Loucy (cell line): ENCODE measurements around the gene DLGAP3.

Experiments used
- H2AFZ ChIP-seq: fragments of 200-600 bp; sonication (generic); 2 replicates; pipeline ENCODE4 v1.6.0; 2016; ENCODE audit warnings: antibody characterized with exemption, mild to moderate bottlenecking, low read length, moderate library complexity
- H3F3A ChIP-seq: fragments of 200-600 bp; 2 replicates; pipeline ENCODE4 v1.6.0; 2016; ENCODE audit warnings: antibody characterized with exemption, low read depth, mild to moderate bottlenecking
- H3K27me3 ChIP-seq: fragments of 200-600 bp; sonication (generic); 2 replicates; pipeline ENCODE4 v1.6.1; 2014; ENCODE audit warnings: low read length, mild to moderate bottlenecking; ENCODE audit not compliant: insufficient read depth, poor library complexity, severe bottlenecking
- H3K36me3 ChIP-seq: fragments of 200-600 bp; sonication (generic); 2 replicates; pipeline ENCODE4 v1.6.1; 2016; ENCODE audit warnings: low read length; ENCODE audit not compliant: insufficient read depth
- H3K4me1 ChIP-seq: fragments of 200-600 bp; sonication (generic); 2 replicates; pipeline ENCODE4 v1.5.1; 2014; ENCODE audit warnings: low read length, mild to moderate bottlenecking; ENCODE audit not compliant: insufficient read depth, poor library complexity, severe bottlenecking
- H3K4me2 ChIP-seq: fragments of 200-600 bp; sonication (generic); 2 replicates; pipeline ENCODE4 v1.6.0; 2014; ENCODE audit warnings: antibody characterized with exemption, low read length, low read depth, mild to moderate bottlenecking; ENCODE audit not compliant: poor library complexity, severe bottlenecking
- H3K4me3 ChIP-seq: fragments of 200-600 bp; sonication (generic); 2 replicates; pipeline ENCODE4 v1.5.1; 2014; ENCODE audit warnings: low read length, mild to moderate bottlenecking, mixed read lengths; ENCODE audit not compliant: poor library complexity, severe bottlenecking
- H3K79me2 ChIP-seq: fragments of 200-600 bp; sonication (generic); 2 replicates; pipeline ENCODE4 v1.6.1; 2014; ENCODE audit warnings: low read length; ENCODE audit not compliant: insufficient read depth
- H3K9ac ChIP-seq: fragments of 200-600 bp; sonication (generic); 2 replicates; pipeline ENCODE4 v1.6.0; 2014; ENCODE audit warnings: mild to moderate bottlenecking, low read depth, low read length, moderate library complexity; ENCODE audit not compliant: poor library complexity, severe bottlenecking
- H3K9me2 ChIP-seq: fragments of 200-600 bp; sonication (generic); replicated peaks from 2 replicates; pipeline ENCODE4 v1.6.1; 2016; ENCODE audit warnings: low read depth, low read length, mixed read lengths
- H3K9me3 ChIP-seq: fragments of 200-600 bp; sonication (generic); 2 replicates; pipeline ENCODE4 v1.6.1; 2014; ENCODE audit warnings: mild to moderate bottlenecking, antibody characterized with exemption, low read length, low read depth; ENCODE audit not compliant: insufficient read depth
- H4K20me1 ChIP-seq: fragments of 200-600 bp; sonication (generic); 2 replicates; pipeline ENCODE4 v1.6.0; 2014; ENCODE audit warnings: antibody characterized with exemption, low read length, mild to moderate bottlenecking; ENCODE audit not compliant: insufficient read depth, poor library complexity, severe bottlenecking
- CTCF ChIP-seq: fragments of 200-600 bp; sonication (generic); conservative IDR thresholded peaks from 2 replicates; pipeline ENCODE4 v1.5.1; 2014; ENCODE audit warnings: mild to moderate bottlenecking, antibody characterized with exemption, low read length
- EZH2phosphoT487 ChIP-seq: fragments of 200-600 bp; IDR thresholded peaks from 2 replicates; pipeline ENCODE4 v1.6.1; 2018; ENCODE audit warnings: antibody characterized with exemption, mild to moderate bottlenecking, moderate library complexity, borderline replicate concordance

DLGAP3 gene

DNA sequence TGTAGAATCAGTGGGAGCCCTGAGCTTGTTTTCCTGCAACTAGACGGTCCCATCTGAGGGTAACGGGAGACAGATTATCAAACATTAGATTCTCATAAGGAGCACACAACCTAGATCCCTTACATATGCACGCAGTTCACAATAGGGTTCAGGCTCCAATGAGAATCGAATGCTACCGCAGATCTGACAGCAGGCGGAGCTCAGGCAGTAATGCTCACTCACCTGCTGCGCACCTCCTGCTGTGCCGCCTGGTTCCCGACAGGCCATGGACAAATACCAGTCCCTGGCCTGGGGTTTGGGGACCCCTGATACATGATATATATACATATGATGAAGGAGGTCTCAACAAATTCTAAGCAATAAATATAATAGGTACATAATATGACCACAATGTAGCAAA lies 50.2 kb downstream of the DLGAP3 start:
- Histone ChIP-seq H3K4me1 (no peaks in the 10 kb centered on the region), H3K9ac (no peak overlapping the region), H3K27me3 (peaks cover 4% of the 10 kb centered on the region), H3K4me3 (no peak overlapping the region), H3F3A (no peaks in the 10 kb centered on the region), H4K20me1 (no peaks in the 10 kb centered on the region), H3K79me2 (no peaks in the 10 kb centered on the region), H3K36me3 (no peaks in the 10 kb centered on the region), H2AFZ (no peak overlapping the region), H3K9me3 (no peaks in the 10 kb centered on the region), H3K4me2 (no peak overlapping the region), H3K9me2 (no peaks in the 10 kb centered on the region)
- no peak for TF ChIP-seq EZH2phosphoT487
- TF ChIP-seq CTCF, result no peak

DNA sequence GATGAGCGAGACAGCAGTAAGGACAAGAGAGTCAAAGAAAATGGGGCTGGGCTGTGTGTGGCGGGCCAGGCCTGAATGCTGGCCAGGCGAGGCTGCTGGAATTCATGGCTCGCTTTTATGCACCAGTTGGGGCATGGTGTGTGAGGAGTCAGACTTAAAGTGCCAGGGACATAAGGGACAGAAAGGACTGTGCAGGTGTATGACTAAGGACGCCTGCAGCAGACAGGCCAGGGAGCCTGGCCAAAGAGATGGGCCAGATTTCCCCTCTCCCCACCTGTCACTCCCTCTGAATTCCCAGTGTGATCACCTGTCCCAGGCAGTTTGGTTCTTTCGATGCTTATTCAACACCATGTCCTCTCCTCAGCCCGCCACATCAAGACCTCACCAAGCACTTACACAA lies 53.0 kb downstream of the DLGAP3 start:
- TF ChIP-seq CTCF (no peak), EZH2phosphoT487 (no peak)
- Histone ChIP-seq H3K9ac (no peak overlapping the region), H3K9me3 (no peaks in the 10 kb centered on the region), H3K4me1 (no peaks in the 10 kb centered on the region), H3K36me3 (no peaks in the 10 kb centered on the region), H3K4me3 (no peak overlapping the region), H3K27me3 (peaks cover 4% of the 10 kb centered on the region), H3K79me2 (no peaks in the 10 kb centered on the region), H3K4me2 (no peak overlapping the region), H4K20me1 (no peaks in the 10 kb centered on the region), H3K9me2 (no peaks in the 10 kb centered on the region), H3F3A (no peaks in the 10 kb centered on the region), H2AFZ (no peak overlapping the region)

DNA sequence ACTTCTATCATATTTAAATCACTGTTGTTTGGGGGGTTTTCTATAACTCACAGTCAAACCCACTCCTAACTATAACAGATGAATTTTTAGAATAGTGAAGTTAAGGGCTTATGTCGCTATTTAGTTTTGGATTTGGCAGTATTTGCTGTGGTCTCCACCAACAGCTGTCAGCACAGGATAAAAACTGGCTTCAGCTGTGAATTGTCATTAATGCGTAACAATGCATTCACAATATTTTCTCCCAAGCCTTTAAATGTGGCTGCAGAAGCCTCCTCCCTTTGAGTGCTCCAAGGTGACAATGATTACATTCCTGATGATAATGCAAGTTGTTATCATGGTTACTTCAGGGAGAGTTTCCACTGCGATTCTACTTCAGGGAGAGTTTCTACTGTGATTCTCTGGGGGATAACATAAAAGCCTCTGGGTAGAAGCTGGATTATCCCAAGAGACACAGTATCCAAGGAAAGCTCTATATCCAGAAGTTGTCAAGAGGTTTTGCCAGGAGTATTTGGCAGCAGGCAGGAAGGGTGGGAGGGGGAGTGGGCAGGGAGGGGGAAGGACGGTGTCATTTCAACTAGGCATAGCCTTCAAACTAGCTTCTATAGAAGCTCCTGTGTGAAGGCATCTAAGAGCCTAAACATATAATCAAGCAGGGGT lies 55.0 kb downstream of the DLGAP3 start:
- H3K36me3 ChIP-seq, result no peaks in the 10 kb centered on the region
- no peak overlapping the region for H3K4me3 ChIP-seq
- no peaks in the 10 kb centered on the region for H3K79me2 ChIP-seq
- H2AFZ ChIP-seq, result no peak overlapping the region
- H4K20me1 ChIP-seq, result no peaks in the 10 kb centered on the region
- H3K4me1 ChIP-seq, result peaks cover 4% of the 10 kb centered on the region
- no peak overlapping the region for H3K4me2 ChIP-seq
- TF ChIP-seq EZH2phosphoT487, result no peak
- no peak for TF ChIP-seq CTCF
- no peak overlapping the region for H3K9ac ChIP-seq
- H3K27me3 ChIP-seq, result no peaks in the 10 kb centered on the region
- H3K9me3 ChIP-seq, result no peaks in the 10 kb centered on the region
- no peaks in the 10 kb centered on the region for H3F3A ChIP-seq
- no peaks in the 10 kb centered on the region for H3K9me2 ChIP-seq
